Epithelial cell of alveolus of lung (primary cell): ENCODE results near the gene HSDL1. TPM values are rescaled to one million over a fixed set of nuclear protein-coding genes. Genes with fewer than 3 reads are reported as not detected.

ENCODE experiments used
- total RNA-seq: library from RNA; depleted of rRNA; stranded (reverse); fragments of >200 nt; gene quantifications from 2 replicates; pipeline ENCODE4 v1.2.1, GENCODE V29; 2015

Gene HSDL1
- 18.0 and 20.4 TPM in 2 replicates for total RNA-seq

GRCh38 chr16:84144859-84145639, at the start of gene HSDL1, which contains the start of gene DNAAF1:
HSDL1 (minus strand) TSS chr16:84145177; CDS start chr16:84131321, 13,856 bp downstream.
DNAAF1 (plus strand) TSS chr16:84145308; CDS start chr16:84145441, 133 bp downstream.

DNA sequence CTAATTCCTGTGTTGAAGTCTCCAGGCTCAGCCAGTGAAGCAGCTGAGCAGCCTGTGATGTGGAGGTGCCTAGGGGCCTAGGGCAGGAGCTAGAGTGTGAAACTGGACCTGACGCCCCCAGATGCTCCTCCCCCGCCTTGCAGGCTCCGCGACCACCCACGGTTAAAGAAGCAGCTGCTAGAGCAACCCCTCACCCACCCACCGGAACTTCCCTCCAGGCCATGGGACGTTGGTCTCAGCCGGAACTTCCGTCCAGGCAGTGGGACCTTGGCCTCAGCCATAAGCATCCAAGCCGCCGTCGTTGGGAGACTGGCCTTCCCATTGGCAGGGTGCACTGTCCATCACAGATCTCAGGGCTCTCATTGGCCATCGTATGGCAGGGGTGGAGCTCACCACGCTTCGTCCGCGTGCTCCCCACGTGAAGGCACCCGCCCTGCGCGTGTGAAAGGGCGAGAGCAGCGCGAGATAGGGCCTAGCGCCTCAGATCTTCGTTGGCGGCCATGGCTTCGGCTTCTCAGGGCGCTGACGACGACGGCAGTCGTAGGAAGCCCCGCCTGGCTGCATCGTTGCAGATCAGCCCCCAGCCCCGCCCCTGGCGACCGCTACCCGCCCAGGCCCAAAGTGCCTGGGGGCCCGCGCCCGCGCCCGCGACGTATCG, 45.9 kb upstream of the HSDL1 start, which contains the start of gene ADAD2:
ADAD2 (plus strand) TSS at position 427 of the 658 bp plus-strand sequence; CDS start at position 501, 74 bp downstream.

DNA sequence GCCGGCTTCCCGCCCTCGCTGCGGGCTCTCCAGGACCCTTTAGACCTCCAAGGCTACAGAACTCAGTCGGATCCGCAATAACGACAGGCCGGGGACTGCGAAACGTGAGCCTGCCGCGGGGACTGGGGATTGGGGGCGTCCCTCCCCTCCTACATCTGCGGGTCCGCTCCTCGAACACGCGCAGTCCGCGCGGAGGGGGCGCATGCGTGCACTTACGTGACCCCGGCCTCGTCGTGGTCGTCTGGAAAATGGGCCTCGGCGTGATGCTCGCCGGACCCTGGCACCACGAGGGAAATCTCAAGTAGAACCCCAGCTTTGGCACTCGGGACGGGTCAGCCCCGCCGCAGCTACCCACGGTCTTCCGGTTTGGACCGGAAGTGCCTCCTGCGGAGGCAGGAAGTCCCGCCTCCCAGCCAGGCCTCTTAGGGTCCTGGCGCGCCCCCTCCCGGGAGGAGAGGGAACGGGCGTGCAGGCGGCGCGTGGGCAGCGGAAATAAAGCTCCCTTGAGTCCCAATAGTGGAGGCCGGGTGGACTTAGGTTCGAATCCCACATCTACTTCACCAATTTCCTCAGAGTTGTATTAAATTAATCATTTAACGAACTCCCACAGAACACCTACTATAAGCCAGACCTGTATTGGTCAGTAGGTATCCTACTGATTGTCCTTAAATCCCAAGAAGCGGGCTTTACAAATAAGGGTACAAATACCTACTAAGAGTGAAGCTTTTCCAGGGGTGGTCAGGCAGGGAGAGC, 41.9 kb upstream of the HSDL1 start, which contains the start of gene TAF1C:
TAF1C (minus strand) TSS at position 373 of the 753 bp plus-strand sequence. CDS start 2,069 bp downstream, outside the sequence.

GRCh38 chr16:84116720-84117493, 28.1 kb downstream of the HSDL1 start, which contains the start of gene MBTPS1:
MBTPS1 (minus strand) TSS chr16:84116942; CDS start chr16:84101783, 15,159 bp downstream.

Other genes starting within 250 kb of the HSDL1 start
- gene MLYCD, start 246.1 kb downstream of the HSDL1 start, total RNA-seq: 1.3 and 2.5 TPM in 2 replicates
- gene OSGIN1, start 191.9 kb downstream of the HSDL1 start, total RNA-seq: 3.2 and 4.1 TPM in 2 replicates
- 0.39 TPM in 1 of 2 replicates, not detected in the other for gene NECAB2, start 176.9 kb downstream of the HSDL1 start, total RNA-seq
- gene SLC38A8, start 102.4 kb downstream of the HSDL1 start, total RNA-seq: not detected in 2 replicates
- gene MBTPS1, start 28.2 kb downstream of the HSDL1 start, total RNA-seq: 85.1 and 87.3 TPM in 2 replicates
- gene DNAAF1, start 131 bp upstream of the HSDL1 start, total RNA-seq: not detected in 2 replicates
- gene TAF1C, start 41.9 kb upstream of the HSDL1 start, total RNA-seq: 18.9 and 36.2 TPM in 2 replicates
- gene ADAD2, start 46.0 kb upstream of the HSDL1 start, total RNA-seq: not detected in 2 replicates
- gene KCNG4, start 94.8 kb upstream of the HSDL1 start, total RNA-seq: not detected in 2 replicates
- 0.13 and 9.7 TPM in 2 replicates for gene WFDC1, start 149.7 kb upstream of the HSDL1 start, total RNA-seq
- under 0.01 TPM in 1 of 2 replicates, not detected in the other for gene ATP2C2, start 223.4 kb upstream of the HSDL1 start, total RNA-seq